GM03348 (cell line): ENCODE measurements around the gene CDT1.
"Not testable (repeated sequence)": the region's sequence is repeated elsewhere in the genome, so short reads cannot be mapped to it uniquely, and the experiment has no call there.

Experiments used
- DNase-seq: peaks from one replicate; pipeline ENCODE4 v3.0.0; 2012; ENCODE audit warnings: low spot score

Gene CDT1

DNA sequence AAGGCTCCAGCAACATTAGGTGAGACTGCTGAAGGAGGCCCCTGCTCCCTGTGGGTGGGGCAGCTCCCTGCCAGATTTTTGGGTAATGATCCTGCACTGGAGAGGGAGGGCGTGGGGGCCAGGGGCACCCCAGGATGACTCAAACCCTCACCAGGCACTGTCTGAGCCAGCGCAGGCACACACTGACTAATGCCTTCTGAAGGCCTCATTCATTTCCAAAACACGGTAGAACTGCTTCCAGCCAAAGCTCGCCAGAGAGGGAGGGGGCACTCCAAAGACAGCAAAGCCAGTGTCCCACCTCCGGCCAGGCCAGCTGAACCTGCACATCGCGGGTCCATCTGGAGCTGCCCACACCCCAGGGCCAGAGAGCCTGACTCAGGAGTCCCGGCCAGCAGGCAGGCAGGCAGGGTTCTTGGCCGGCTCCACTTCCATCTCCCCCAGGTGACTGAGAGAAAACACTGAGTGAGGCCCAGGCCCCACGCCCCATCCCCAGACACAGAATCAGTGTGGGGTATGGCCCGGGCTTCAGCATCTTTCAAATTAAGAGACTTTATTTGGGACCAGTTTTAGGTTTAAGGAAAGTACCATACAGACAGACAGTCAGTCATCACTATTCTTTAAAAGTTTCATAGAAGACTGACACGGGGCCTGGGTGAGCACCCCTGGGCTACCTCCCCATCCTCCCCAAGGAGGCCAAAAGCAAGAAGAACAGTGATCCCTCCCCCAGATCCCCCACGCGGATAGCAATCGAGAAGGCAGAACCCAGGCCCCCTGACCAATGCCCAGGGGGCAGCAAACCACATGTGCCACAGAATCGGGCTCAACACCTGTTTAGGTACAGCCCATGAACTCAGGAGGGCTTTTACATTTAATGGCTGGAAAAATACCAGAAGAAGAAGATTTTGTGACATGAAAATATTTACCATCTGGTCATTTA is 20.9 kb upstream of the CDT1 start:
- peak; percentile 90 for DNase-seq

- DNase-seq = no peak
Measured at GRCh38 chr16:88783391-88784073, 20.1 kb upstream of the CDT1 start.

DNA sequence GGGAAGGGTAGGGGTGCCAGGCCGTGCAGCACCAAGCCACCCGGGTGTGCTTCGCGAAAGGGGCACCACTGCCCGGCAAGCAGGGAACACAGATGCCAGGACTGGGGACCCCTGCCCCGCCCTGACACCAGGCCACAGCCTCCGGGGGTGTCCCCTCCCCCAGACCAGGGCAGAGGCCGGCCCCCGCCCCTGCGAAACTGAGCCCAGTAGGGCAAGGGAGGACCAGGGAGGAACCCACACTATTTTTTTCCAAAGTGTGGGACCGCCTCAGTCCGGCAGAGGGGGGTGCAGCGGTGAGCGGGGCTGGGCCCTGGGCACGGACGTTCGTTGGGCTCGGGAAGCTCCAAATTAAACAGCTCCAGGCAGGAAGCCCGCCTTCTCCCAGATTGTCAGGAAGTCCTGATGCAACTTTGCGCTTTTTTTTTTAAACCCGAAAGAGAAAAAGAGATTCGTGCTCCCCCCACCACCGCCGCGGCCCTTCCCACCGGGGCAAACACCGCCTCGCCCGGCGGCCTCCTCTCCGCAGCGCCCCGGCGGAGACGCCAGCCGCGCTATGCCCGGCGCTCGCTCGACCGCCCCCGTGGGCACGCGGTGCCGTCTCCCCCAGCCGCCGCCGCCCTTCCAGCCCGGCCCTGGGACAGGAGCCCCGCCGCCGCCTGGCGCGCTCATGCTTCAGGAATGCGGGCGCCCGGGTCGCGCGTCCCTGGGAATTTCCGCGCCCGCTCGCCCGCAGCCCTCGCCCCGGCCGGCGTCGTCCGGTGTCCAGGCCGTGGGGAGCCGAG is 19.3 kb upstream of the CDT1 start:
- peak; percentile 90 for DNase-seq

DNA sequence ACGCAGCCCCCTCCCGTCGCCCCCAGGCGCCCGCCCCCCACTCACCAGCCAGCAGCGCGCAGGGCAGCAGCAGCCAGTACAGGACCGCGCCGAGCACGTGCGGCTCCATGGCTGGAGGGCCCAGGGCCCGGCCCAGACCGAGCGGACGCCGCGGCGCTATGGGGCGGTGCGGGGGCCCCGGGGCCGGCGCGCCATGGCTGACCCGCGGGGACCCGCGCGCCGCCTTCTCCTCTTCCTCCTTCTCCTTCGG is 18.8 kb upstream of the CDT1 start:
- no peak for DNase-seq

- peak; percentile 92 for DNase-seq
Measured at GRCh38 chr16:88785106-88785924, 18.3 kb upstream of the CDT1 start, which contains the start of gene PIEZO1. TSS of gene PIEZO1 (minus strand) at chr16:88785220. CDS start at chr16:88784964, 256 bp downstream.

DNA sequence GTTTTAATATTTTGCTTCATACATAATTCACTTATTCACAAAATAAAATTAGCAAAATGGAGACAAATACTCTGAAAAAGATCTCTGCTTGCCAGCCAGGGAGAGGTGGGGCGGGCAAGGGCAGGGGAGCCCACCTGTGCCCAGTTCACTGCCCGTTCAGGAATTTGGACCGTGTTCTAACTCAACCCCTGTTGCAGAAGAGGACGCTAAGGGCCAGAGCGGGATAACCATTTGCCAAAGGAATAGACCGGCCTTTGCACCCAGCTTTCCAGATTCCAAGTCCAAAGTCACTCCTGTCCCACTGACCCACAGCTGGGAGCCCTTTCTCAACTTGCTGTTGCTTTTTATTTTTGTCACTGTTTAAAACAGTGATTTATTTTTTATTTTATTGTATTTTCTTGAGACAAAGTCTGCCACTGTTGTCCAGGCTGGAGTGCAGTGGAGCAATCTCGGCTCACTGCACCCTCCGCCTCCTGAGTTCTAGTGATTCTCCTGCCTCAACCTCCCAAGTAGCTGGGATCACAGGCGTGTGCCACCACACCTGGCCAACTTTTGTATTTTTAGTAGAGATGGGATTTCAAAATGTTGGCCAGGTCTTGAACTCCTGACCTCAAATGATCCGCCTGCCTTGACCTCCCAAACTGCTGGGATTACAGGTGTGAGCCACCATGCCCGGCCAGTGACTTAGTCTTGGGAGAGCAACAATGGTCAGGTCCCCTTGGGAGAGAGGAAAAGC is 15.8 kb upstream of the CDT1 start:
- DNase-seq = no peak

DNA sequence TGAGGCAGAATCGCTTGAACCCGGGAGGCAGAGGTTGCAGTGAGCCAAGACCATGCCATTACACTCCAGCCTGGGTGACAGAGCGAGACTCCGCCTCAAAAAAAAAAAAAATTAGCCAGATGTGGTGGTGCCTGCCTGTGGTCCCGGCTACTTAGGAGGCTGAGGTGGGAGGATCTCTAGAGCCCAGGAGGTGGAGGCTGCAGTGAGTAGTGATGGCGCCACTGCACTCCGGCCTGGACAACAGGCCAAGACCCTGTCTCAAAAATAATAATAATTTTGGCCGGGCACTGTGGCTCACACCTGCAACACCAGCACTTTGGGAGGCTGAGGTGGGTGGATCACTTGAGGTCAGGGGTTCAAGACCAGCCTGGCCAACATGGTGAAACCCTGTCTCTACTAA is 14.8 kb upstream of the CDT1 start:
- DNase-seq = not testable (repeated sequence)

DNA sequence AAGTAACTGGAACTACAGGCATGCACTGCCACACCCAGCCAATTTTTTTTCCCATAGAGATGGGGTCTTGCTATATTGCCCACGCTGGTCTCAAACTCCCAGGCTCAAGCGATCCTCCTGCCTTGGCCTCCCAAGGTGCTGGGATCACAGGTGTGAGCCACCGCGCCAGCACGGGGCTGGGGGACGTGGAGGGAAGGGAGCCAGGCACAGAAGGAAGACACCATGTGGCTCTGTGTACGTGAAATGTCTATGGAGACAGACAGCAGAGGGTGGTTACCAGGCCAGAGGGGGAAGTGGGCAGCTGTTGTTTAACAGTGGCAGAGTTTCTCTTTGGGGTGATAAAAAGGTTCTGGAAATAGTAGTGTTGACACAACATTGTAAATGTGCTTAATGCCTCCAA is 14.0 kb upstream of the CDT1 start:
- DNase-seq = no peak

DNA sequence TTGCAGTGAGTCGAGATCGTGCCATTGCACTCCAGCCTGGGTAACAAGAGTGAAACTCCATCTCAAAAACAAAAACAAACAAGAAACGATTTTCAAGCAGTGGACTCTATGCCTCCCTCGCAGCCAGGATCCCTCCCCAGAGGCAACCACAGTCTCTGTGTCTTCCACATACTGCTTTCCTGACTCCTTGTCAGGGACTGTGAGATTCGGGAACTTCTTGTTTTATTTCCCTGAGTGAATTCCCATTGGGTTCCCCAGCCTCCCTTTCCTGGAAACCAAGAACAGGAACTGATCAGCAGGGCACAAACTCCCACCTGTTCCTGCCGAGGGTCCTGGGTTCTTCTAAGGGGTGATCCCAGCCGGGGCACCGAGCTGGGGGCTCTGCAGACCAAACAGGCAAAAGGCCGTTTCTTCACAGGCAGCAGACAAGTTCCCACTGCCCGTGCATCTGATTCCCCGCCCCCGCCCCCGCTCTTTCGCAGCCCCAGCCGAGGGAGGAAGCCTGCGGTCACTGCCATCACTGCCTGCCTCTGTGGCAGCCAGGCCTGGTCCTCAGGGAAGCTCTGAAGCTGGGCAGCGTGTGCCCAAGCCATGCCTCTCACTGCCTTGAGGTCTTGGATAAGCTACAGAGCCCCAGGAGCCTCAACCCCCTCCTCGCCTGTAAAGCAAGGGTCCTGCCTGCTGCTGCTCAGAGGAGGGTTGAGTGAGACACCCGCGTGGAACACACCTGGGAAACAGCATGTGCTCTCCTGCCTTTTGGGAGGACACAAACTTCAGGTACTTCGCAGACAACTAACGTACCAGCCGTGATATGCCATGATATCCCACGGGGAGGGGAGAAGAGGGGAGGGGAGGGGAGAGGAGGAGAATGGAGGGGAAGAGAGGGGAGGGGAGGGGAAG is 13.0 kb upstream of the CDT1 start:
- peak; percentile 41 for DNase-seq

GRCh38 chr16:88792078-88792550 is 11.5 kb upstream of the CDT1 start:
- DNase-seq = no peak

GRCh38 chr16:88792668-88793250 is 10.8 kb upstream of the CDT1 start:
- DNase-seq = no peak

GRCh38 chr16:88793251-88793954 is 10.2 kb upstream of the CDT1 start:
- DNase-seq = no peak

DNA sequence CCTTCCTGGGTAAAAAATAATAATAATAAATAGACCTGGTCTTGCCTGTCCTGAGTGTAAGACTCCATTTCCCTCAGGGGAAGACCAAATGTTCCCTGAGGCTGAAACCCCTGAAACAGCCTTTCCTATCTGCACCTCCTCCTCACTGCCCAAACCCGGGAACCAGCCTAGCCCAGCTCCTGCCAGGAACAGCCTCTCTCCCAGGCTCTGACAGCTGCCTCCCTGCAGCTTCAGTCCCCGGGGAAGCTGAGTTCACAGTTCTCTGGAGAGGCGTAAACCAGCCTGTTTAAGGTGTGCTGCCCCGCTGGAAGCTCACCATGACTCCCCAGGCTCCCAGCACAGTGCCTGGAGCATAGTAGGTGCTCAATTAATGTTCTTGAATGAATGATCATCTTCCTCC is 7.3 kb upstream of the CDT1 start:
- DNase-seq = no peak

GRCh38 chr16:88798073-88798472 is 5.5 kb upstream of the CDT1 start:
- no peak for DNase-seq

DNA sequence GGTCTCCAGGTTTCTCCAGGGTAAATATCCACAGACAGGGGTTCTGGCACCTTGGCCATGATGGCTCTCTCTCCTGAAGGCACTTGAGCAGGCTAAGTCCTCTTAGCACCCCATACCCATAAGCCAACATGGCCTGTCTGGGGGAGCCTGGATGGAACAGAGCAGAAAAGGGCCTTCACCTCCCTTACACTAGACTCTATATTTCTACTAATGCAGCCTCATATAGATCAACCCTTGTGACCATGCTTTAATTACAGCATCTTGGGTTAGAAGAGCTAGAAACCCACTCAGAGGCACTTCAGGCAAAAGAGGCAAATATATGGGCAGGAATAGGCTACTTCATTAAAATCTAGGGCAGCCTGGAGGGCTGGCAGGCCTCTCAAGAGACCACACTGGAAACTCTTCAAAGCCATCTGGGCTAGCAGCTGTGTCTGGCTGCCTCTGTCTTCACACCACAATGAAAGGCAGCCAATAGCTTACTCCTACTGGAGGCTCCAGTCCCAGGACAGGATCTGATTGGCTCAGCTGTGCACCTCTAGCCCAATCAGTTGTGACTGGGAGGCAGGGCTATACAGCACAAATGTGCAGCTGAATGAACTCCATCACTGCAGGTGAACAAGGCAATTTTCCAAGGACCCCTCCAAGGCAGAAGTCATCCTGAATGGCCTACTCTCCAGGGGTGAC is 4.7 kb upstream of the CDT1 start:
- no peak for DNase-seq

GRCh38 chr16:88799569-88800276 is 3.9 kb upstream of the CDT1 start:
- DNase-seq = no peak

- DNase-seq = no peak
Measured at GRCh38 chr16:88800277-88800592, 3.4 kb upstream of the CDT1 start.

GRCh38 chr16:88804173-88804551 is 573 bp downstream of the CDT1 start:
- DNase-seq = no peak
